Heart left ventricle (tissue), 16 donors: ENCODE measurements around the gene HPSE2. TPM values are rescaled to one million over a fixed set of nuclear protein-coding genes. Genes with fewer than 3 reads are reported as not detected.

Source experiments
- ATAC-seq, 4 donors: fragments of 200-7000 bp; cut with Tn5 transposase; one replicate each; pipeline ENCODE4 v1.9.1; 2020 to 2022; ENCODE audit warnings: moderate library complexity in 4 of 4, mild to moderate bottlenecking in 3 of 4, moderate number of reproducible peaks in 1 of 4
- DNase-seq, 5 donors: peaks; one replicate each; pipeline ENCODE4 v3.0.0-alpha.2; 2020
- H3K27ac ChIP-seq, 12 donors: fragments of 200-600 bp; sonication (generic) in 4 of 12; one replicate each; pipeline versions ENCODE4 v1.5.0 to v1.8.0; 2016 to 2022; ENCODE audit warnings: mild to moderate bottlenecking in 2 of 12
- H3K27me3 ChIP-seq, 9 donors: fragments of 200-600 bp; sonication (generic) in 2 of 9; one replicate each; pipeline versions ENCODE4 v1.5.1 to v1.8.0; 2016 to 2022; ENCODE audit warnings: mild to moderate bottlenecking in 3 of 9
- H3K36me3 ChIP-seq, 9 donors: fragments of 200-600 bp; sonication (generic) in 2 of 9; one replicate each; pipeline versions ENCODE4 v1.5.0 to v1.8.0; 2018 to 2022; ENCODE audit warnings: mild to moderate bottlenecking in 2 of 9
- H3K4me1 ChIP-seq, 12 donors: fragments of 200-600 bp; sonication (generic) in 4 of 12; one replicate each; pipeline versions ENCODE4 v1.5.0 to v1.8.0; 2016 to 2022; ENCODE audit warnings: mild to moderate bottlenecking in 3 of 12
- H3K4me3 ChIP-seq, 12 donors: fragments of 200-600 bp; sonication (generic) in 4 of 12; one replicate each; pipeline versions ENCODE4 v1.5.0 to v1.8.0; 2017 to 2022; ENCODE audit warnings: mild to moderate bottlenecking in 9 of 12, moderate library complexity in 4 of 12
- H3K9me3 ChIP-seq, 12 donors: fragments of 200-600 bp; sonication (generic) in 4 of 12; one replicate each; pipeline versions ENCODE4 v1.5.0 to v1.8.0; 2016 to 2022; ENCODE audit warnings: mild to moderate bottlenecking in 1 of 12
- POLR2A ChIP-seq, 2 donors: fragments of 450-650 bp; IDR thresholded peaks; one replicate each; pipeline ENCODE4 v1.6.1; 2017; ENCODE audit warnings: antibody characterized with exemption in 2 of 2, mild to moderate bottlenecking in 2 of 2, moderate library complexity in 2 of 2
- WGBS, 4 donors: extraction: QIAGEN DNeasy Blood & Tissue Kit in 2 of 4; methylation state at CpG; one replicate each; pipeline versions ENCODE4 v1.1.5 to v1.1.7; 2013 to 2018; 5-methylcytosine and 5-hydroxymethylcytosine counted together
- intact Hi-C, 10 donors: fragments of 100-400 bp; cut with DNase I; formaldehyde crosslinking; loops; one replicate each; pipeline versions ENCODE4 v1.11.1 to v1.14.2; 2022
- polyA plus RNA-seq, 2 donors: library from polyadenylated mRNA; stranded (reverse); fragments of 200-250 nt; gene quantifications; one replicate each; pipeline ENCODE4 v1.2.3, GENCODE V29; 2013
- total RNA-seq, 9 donors: library from RNA; depleted of rRNA in 2 of 9; stranded (reverse); fragments of >200 nt in 2 of 9; fragmentation: NEBNext Ultra II Directional in 3 of 9; extraction: Animal tissue kit (Norgen Biotek cat#: 25700) in 3 of 9; gene quantifications; one replicate each; pipeline versions ENCODE4 v1.1.0 to v1.2.4, GENCODE V29; 2016 to 2023
- TF ChIP-seq, protein P1 (sequence below), 12 donors: fragments of 200-600 bp; sonication (generic) in 4 of 12; IDR thresholded peaks; one replicate each; pipeline versions ENCODE4 v1.5.0 to v1.8.0; 2018 to 2022; ENCODE audit warnings: antibody characterized with exemption in 12 of 12, mild to moderate bottlenecking in 5 of 12
- donor health status: ischemic (EF 13 %, LVEDD 7.1; RV severe dilation, severe dysfunction).
- donor health status: healthy with polysubstance abuse.
- donor health status: DM: no; HTN: yes; CAD: no.
- donor health status: DM: no; HTN: no; CAD: no.
- donor health status: ischemic (EF 25% LVEDD 6.9; RV normal size, moderate dysfunction).
- donor health status: ischemic (EF 25% LVEDD 5.7; RV mildly dilated, moderate dysfunction).
- donor health status: healthy.
- donor health status: DM: yes; HTN: yes; CAD: no.
- donor health status: ischemic (EF 35%, LVEDD 5.7; RV mildly dilated, moderate dysfunction).
- donor health status: nonischemic (EF 11% LVEDD 7.7; RV severe dilation, severe dysfunction).
- donor health status: DM: yes; HTN: yes; CAD: no.
- donor health status: PGD.
- donor health status: ischemic (EF 29% LVEDD 5.4; RV normal size, mild dysfunction).
- donor health status: nonischemic (EF 23%, LVEDD 6.1; RV moderate dilation, normal function).

The HPSE2 gene
- total and polyA plus RNA-seq, 11 donors: 0.06 to 0.18 (median 0.12) TPM; not detected in 3

DNA sequence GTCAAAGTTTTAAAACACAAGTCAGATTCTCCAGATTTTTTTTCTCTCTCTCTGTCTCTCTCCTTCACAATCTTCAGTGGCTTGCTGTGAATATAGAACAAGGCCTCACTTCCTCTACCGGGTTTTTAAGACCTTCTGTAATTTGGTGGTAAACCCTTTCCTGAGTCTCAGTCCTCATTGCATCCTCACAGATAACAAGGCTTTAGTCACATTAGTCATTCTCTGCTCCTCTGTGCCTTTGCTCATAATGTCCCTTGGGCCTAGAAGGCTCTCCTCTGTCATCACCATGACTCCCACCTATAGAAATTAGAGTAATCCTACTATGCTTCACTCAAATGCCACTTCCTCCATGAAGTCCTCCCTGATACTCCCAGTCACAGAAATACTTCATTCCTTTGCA, 616.2 kb downstream of the HPSE2 start:
- WGBS, 4 donors: 46 to 53% (median 47%) methylated on average over 1 of the region's 1 CpG
- no peaks in the 10 kb centered on the region for H3K9me3 ChIP-seq
- no peaks in the 10 kb centered on the region for H3K27me3 ChIP-seq
- H3K27ac ChIP-seq: no peak overlapping the region
- no peak for DNase-seq
- TF ChIP-seq, protein P1, sequence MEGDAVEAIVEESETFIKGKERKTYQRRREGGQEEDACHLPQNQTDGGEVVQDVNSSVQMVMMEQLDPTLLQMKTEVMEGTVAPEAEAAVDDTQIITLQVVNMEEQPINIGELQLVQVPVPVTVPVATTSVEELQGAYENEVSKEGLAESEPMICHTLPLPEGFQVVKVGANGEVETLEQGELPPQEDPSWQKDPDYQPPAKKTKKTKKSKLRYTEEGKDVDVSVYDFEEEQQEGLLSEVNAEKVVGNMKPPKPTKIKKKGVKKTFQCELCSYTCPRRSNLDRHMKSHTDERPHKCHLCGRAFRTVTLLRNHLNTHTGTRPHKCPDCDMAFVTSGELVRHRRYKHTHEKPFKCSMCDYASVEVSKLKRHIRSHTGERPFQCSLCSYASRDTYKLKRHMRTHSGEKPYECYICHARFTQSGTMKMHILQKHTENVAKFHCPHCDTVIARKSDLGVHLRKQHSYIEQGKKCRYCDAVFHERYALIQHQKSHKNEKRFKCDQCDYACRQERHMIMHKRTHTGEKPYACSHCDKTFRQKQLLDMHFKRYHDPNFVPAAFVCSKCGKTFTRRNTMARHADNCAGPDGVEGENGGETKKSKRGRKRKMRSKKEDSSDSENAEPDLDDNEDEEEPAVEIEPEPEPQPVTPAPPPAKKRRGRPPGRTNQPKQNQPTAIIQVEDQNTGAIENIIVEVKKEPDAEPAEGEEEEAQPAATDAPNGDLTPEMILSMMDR (IDR thresholded peaks at IDR 0.05): no peak
- TF ChIP-seq POLR2A (IDR thresholded peaks at IDR 0.05): no peak
- H3K4me3 ChIP-seq: no peak overlapping the region
- ATAC-seq: no peak
- no peaks in the 10 kb centered on the region for H3K4me1 ChIP-seq
- H3K36me3 ChIP-seq: no peaks in the 10 kb centered on the region
- intact Hi-C loops: no loop called here

DNA sequence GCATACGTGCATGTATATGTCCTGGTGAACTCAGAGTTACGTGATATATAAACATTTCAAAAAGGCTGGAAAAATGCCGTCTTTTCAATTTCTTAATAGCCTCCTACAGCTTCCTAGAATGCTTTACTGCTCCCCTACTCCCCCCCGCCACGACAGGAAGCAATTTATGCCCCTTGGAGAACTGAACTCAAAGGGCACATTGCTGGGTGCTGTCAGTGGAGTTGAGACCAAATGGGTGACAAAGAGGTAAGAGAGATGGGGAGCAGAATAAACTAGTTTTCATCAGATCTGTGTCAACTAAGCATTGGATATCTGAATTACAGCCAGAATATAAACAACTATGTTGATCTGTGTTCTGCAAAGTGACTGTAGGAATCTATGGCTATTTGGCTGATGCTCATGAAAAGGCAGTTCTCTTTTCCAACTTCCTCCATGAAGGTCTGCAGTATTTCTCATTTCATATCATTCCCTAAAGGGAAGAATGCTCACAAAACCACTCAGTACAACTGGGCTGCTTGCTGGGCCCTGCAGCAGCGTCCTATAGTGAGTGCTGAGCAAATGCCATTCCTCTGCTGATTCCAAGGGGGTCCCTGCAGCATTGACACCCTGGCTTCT, 617.6 kb downstream of the HPSE2 start:
- no peaks in the 10 kb centered on the region for H3K9me3 ChIP-seq
- no peak for TF ChIP-seq POLR2A (IDR thresholded peaks at IDR 0.05)
- TF ChIP-seq, protein P1 (IDR thresholded peaks at IDR 0.05): no peak
- no peaks in the 10 kb centered on the region for H3K36me3 ChIP-seq
- no peak overlapping the region for H3K4me3 ChIP-seq
- H3K27me3 ChIP-seq: no peaks in the 10 kb centered on the region
- H3K4me1 ChIP-seq: no peaks in the 10 kb centered on the region
- H3K27ac ChIP-seq: no peak overlapping the region
- ATAC-seq (no peak), DNase-seq (no peak)
- intact Hi-C loops: no loop called here
- 74 to 84% (median 80%) methylated on average over 6 of the region's 6 CpGs for WGBS, 4 donors

DNA sequence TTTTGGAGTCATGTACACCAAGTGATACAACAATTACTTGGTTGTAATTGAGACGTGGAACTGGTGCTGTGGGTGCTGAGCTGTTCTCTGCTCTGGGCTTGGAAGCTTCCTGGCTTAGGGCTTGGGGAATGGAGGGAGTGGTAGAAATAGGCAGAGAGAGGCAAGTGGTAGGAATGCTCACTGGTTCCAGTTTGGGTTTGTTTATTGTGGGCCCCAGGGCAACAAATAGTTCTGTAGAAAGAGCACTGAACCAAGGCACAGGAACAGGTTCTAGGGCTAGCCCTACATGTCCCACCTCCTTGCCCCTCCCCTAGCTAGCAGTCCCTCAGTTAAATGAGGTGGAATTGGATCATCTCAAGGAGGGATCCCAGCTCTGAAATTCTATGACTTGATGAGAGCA, 622.2 kb downstream of the HPSE2 start:
- ATAC-seq (no peak), DNase-seq (no peak)
- no peaks in the 10 kb centered on the region for H3K9me3 ChIP-seq
- TF ChIP-seq, protein P1 (IDR thresholded peaks at IDR 0.05): no peak
- TF ChIP-seq POLR2A (IDR thresholded peaks at IDR 0.05): no peak
- peak overlapping the region in 1 of 12 donors; percentile 22 for H3K27ac ChIP-seq
- peaks cover 0 to 4% (median 0%) of the 10 kb centered on the region in 9 donors for H3K27me3 ChIP-seq
- H3K4me3 ChIP-seq: no peak overlapping the region
- intact Hi-C loops: no loop called here
- peaks cover 0 to 3% (median 0%) of the 10 kb centered on the region in 12 donors for H3K4me1 ChIP-seq
- 82 to 90% (median 85%) methylated on average over 1 of the region's 1 CpG for WGBS, 4 donors
- H3K36me3 ChIP-seq: no peaks in the 10 kb centered on the region

DNA sequence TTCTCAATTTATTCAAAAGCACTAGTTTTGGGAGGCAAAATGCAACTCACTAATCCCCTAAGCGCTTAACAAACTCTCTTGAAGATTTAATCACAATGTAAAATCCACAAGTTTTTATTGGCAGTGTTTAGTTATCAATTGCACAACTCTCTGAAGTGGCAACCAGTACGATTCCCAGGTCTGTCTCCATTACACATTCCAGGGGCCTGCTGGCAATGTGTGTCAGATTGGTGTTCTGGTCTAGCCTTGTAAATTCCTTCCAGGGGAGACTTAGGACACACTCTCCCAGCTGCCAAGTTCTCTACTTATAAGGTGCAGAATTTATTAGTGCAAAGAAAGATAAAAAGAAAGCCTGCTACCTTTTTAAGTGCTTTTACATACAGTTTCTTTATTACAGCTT, 624.2 kb downstream of the HPSE2 start:
- Histone ChIP-seq H3K4me3 (no peak overlapping the region), H3K27me3 (peaks cover 0 to 8% (median 0%) of the 10 kb centered on the region in 9 donors), H3K9me3 (no peaks in the 10 kb centered on the region), H3K27ac (peak overlapping the region in 2 of 12 donors; percentile 9 to 63), H3K36me3 (no peaks in the 10 kb centered on the region), H3K4me1 (peaks cover 0 to 7% (median 0%) of the 10 kb centered on the region in 12 donors)
- intact Hi-C loops: no loop called here
- no peak for ATAC-seq
- TF ChIP-seq POLR2A (IDR thresholded peaks at IDR 0.05): no peak
- TF ChIP-seq, protein P1 (IDR thresholded peaks at IDR 0.05): no peak
- DNase-seq: no peak
- WGBS, 4 donors: 54 to 68% (median 60%) methylated on average over 2 of the region's 2 CpGs
